Type B pancreatic cell (in vitro differentiated cells): ENCODE data around the gene VAMP7. TPM values are rescaled to one million over a fixed set of nuclear protein-coding genes. Genes with fewer than 3 reads are reported as not detected.
"Not testable (repeated sequence)": the region's sequence is repeated elsewhere in the genome, so short reads cannot be mapped to it uniquely, and the experiment has no call there.

Experiments used
- DNase-seq: peaks from one replicate; pipeline ENCODE4 v3.0.0; 2021; ENCODE audit warnings: mixed read lengths; ENCODE audit not compliant: unreplicated experiment; ENCODE audit errors: extremely low spot score
- H3K27ac Mint-ChIP-seq: 2 replicates; pipeline ENCODE4 v1.8.0; 2021; ENCODE audit warnings: mild to moderate bottlenecking, mixed read lengths
- H3K27me3 Mint-ChIP-seq: 2 replicates; pipeline ENCODE4 v1.8.0; 2021; ENCODE audit warnings: mixed read lengths
- H3K36me3 Mint-ChIP-seq: 2 replicates; pipeline ENCODE4 v1.8.0; 2021; ENCODE audit warnings: mixed read lengths
- H3K4me1 Mint-ChIP-seq: one replicate; pipeline ENCODE4 v1.8.0; 2021; ENCODE audit warnings: mixed read lengths; ENCODE audit not compliant: unreplicated experiment
- H3K4me3 Mint-ChIP-seq: 2 replicates; pipeline ENCODE4 v1.8.0; 2021; ENCODE audit warnings: mild to moderate bottlenecking, mixed read lengths
- H3K9me3 Mint-ChIP-seq: 2 replicates; pipeline ENCODE4 v1.8.0; 2021; ENCODE audit warnings: mixed read lengths
- total RNA-seq: library from RNA; stranded (reverse); gene quantifications from 2 replicates; pipeline ENCODE4 v1.2.1, GENCODE V29; 2021; ENCODE audit warnings: low replicate concordance
- TF ChIP-seq, protein P1 (sequence below): fragments of 200-600 bp; sonication (generic); conservative IDR thresholded peaks from 2 replicates; pipeline ENCODE4 v1.5.0; 2021; ENCODE audit warnings: antibody characterized with exemption, mild to moderate bottlenecking

The VAMP7 gene
- total RNA-seq, 1 donor from 2014 or later, result 23.1 TPM

DNA sequence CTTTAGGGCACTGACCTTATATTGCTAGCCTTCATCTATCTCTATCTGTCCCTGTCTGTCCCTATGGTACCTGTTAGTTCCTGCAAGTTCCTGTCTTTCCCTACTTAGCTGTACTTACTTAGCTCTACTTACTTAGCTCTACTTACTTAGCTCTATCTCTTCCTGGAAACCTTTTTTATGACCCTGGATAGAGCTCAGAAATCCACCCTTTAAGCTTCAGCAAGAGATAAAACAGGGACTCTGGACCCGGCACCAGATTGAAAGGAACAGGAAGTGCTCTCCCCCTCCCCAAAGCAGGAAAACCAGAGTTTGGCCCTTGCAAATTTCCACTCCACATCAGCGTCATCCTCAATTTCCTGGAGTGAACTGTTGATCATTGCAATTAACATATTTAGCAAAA, 104.1 kb downstream of the VAMP7 start:
- H3K4me3 Mint-ChIP-seq, result no peak overlapping the region
- H3K27ac Mint-ChIP-seq, result no peak overlapping the region
- DNase-seq, result no peak
- H3K27me3 Mint-ChIP-seq, result no peaks in the 10 kb centered on the region
- H3K36me3 Mint-ChIP-seq, result no peaks in the 10 kb centered on the region
- TF ChIP-seq, protein P1, sequence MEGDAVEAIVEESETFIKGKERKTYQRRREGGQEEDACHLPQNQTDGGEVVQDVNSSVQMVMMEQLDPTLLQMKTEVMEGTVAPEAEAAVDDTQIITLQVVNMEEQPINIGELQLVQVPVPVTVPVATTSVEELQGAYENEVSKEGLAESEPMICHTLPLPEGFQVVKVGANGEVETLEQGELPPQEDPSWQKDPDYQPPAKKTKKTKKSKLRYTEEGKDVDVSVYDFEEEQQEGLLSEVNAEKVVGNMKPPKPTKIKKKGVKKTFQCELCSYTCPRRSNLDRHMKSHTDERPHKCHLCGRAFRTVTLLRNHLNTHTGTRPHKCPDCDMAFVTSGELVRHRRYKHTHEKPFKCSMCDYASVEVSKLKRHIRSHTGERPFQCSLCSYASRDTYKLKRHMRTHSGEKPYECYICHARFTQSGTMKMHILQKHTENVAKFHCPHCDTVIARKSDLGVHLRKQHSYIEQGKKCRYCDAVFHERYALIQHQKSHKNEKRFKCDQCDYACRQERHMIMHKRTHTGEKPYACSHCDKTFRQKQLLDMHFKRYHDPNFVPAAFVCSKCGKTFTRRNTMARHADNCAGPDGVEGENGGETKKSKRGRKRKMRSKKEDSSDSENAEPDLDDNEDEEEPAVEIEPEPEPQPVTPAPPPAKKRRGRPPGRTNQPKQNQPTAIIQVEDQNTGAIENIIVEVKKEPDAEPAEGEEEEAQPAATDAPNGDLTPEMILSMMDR, result no peak
- H3K4me1 Mint-ChIP-seq, result no peaks in the 10 kb centered on the region
- peaks cover 6% of the 10 kb centered on the region for H3K9me3 Mint-ChIP-seq

DNA sequence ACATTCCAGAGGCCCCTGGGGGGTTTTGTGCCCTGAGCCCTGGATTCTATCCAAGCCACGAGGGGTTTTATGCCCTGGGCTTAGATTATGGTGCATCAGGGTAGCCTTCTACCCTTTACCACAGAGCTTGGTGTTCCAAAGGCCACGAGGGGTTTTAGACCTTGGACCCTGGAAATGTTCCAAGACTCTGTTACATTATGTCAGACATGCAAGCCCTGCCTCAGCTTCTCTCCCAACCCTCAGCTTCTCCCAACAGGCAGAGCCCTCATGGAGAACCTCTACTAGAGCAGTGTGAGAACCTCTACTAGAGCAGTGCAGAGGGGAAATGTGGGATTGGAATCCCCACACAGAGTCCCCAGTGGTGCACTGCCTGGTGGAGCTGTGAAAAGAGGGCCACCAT, 105.8 kb downstream of the VAMP7 start:
- H3K27me3 Mint-ChIP-seq, H3K4me1 Mint-ChIP-seq, H3K27ac Mint-ChIP-seq, H3K36me3 Mint-ChIP-seq, H3K4me3 Mint-ChIP-seq, DNase-seq, H3K9me3 Mint-ChIP-seq: not testable (repeated sequence)

GRCh38 chrX:155988859-155989258, 107.7 kb downstream of the VAMP7 start:
- no peak overlapping the region for H3K4me3 Mint-ChIP-seq

More at GRCh38 chrX:155988859-155989258, 107.7 kb downstream of the VAMP7 start:
- no peaks in the 10 kb centered on the region for H3K36me3 Mint-ChIP-seq
- H3K27me3 Mint-ChIP-seq, result no peaks in the 10 kb centered on the region
- peaks cover 6% of the 10 kb centered on the region for H3K9me3 Mint-ChIP-seq
- H3K27ac Mint-ChIP-seq, result no peak overlapping the region
- TF ChIP-seq, protein P1, result no peak
- no peak for DNase-seq
- no peaks in the 10 kb centered on the region for H3K4me1 Mint-ChIP-seq

Other genes starting within 250 kb of the VAMP7 start
- 0.14 TPM in 1 of 2 replicates, not detected in the other for gene IL9R, start 116.4 kb downstream of the VAMP7 start, total RNA-seq